IPS-15b (cell line): ENCODE measurements around the gene ZG16.
"Not testable (repeated sequence)": the region's sequence is repeated elsewhere in the genome, so short reads cannot be mapped to it uniquely, and the experiment has no call there.

Experiments used
- H3K27me3 ChIP-seq: one replicate; pipeline ENCODE4 v1.6.1; 2013; ENCODE audit warnings: low read length; ENCODE audit not compliant: control insufficient read depth, insufficient read depth
- H3K36me3 ChIP-seq: one replicate; pipeline ENCODE4 v1.6.1; 2013; ENCODE audit warnings: low read length; ENCODE audit not compliant: control insufficient read depth, insufficient read depth
- H3K4me1 ChIP-seq: one replicate; pipeline ENCODE4 v1.6.1; 2013; ENCODE audit warnings: mild to moderate bottlenecking, low read length; ENCODE audit not compliant: control insufficient read depth, insufficient read depth
- H3K4me3 ChIP-seq: one replicate; pipeline ENCODE4 v1.5.1; 2013; ENCODE audit warnings: low read depth, low read length
- H3K9ac ChIP-seq: one replicate; pipeline ENCODE4 v1.6.1; 2013; ENCODE audit warnings: low read depth, mild to moderate bottlenecking, low read length
- H3K9me3 ChIP-seq: one replicate; pipeline ENCODE4 v1.6.1; 2013; ENCODE audit warnings: mild to moderate bottlenecking, low read length; ENCODE audit not compliant: control insufficient read depth, insufficient read depth

Gene ZG16

GRCh38 chr16:29757086-29757485, 21.0 kb upstream of the ZG16 start:
- H3K9ac ChIP-seq, H3K4me3 ChIP-seq, H3K27me3 ChIP-seq: not testable (repeated sequence)

GRCh38 chr16:29757950-29758466, 20.0 kb upstream of the ZG16 start:
- no peak overlapping the region for H3K9ac ChIP-seq
- H3K9me3 ChIP-seq = no peaks in the 10 kb centered on the region
- no peaks in the 10 kb centered on the region for H3K36me3 ChIP-seq
- H3K4me3 ChIP-seq = no peak overlapping the region
- no peaks in the 10 kb centered on the region for H3K27me3 ChIP-seq
- no peaks in the 10 kb centered on the region for H3K4me1 ChIP-seq

More at GRCh38 chr16:29757086-29757485, 21.0 kb upstream of the ZG16 start:
- not testable (repeated sequence) for H3K4me1 ChIP-seq, H3K9me3 ChIP-seq, H3K36me3 ChIP-seq

GRCh38 chr16:29760567-29761279, 17.3 kb upstream of the ZG16 start:
- no peaks in the 10 kb centered on the region for H3K27me3 ChIP-seq

GRCh38 chr16:29761280-29761651, 16.8 kb upstream of the ZG16 start:
- not testable (repeated sequence) for H3K4me3 ChIP-seq, H3K9ac ChIP-seq, H3K4me1 ChIP-seq, H3K36me3 ChIP-seq, H3K9me3 ChIP-seq, H3K27me3 ChIP-seq

More at GRCh38 chr16:29760567-29761279, 17.3 kb upstream of the ZG16 start:
- Histone ChIP-seq H3K4me3 (no peak overlapping the region), H3K9me3 (no peaks in the 10 kb centered on the region), H3K9ac (no peak overlapping the region), H3K4me1 (no peaks in the 10 kb centered on the region), H3K36me3 (no peaks in the 10 kb centered on the region)

- H3K4me3 ChIP-seq = no peak overlapping the region
- no peaks in the 10 kb centered on the region for H3K9me3 ChIP-seq
- H3K4me1 ChIP-seq = no peaks in the 10 kb centered on the region
- no peak overlapping the region for H3K9ac ChIP-seq
- no peaks in the 10 kb centered on the region for H3K36me3 ChIP-seq
- H3K27me3 ChIP-seq = no peaks in the 10 kb centered on the region
Observed at GRCh38 chr16:29761882-29762281, 16.2 kb upstream of the ZG16 start.

GRCh38 chr16:29763326-29763725, 14.7 kb upstream of the ZG16 start:
- Histone ChIP-seq H3K27me3 (no peaks in the 10 kb centered on the region), H3K9ac (no peak overlapping the region), H3K4me1 (no peaks in the 10 kb centered on the region), H3K4me3 (no peak overlapping the region), H3K36me3 (no peaks in the 10 kb centered on the region), H3K9me3 (no peaks in the 10 kb centered on the region)

GRCh38 chr16:29765167-29766032, 12.7 kb upstream of the ZG16 start:
- Histone ChIP-seq H3K36me3 (no peaks in the 10 kb centered on the region), H3K9me3 (no peaks in the 10 kb centered on the region), H3K27me3 (no peaks in the 10 kb centered on the region), H3K4me1 (no peaks in the 10 kb centered on the region), H3K9ac (no peak overlapping the region), H3K4me3 (no peak overlapping the region)

GRCh38 chr16:29766571-29766970, 11.5 kb upstream of the ZG16 start:
- H3K9me3 ChIP-seq = no peaks in the 10 kb centered on the region

GRCh38 chr16:29767062-29767461, 11.0 kb upstream of the ZG16 start:
- Histone ChIP-seq H3K27me3 (no peaks in the 10 kb centered on the region), H3K9ac (no peak overlapping the region), H3K9me3 (no peaks in the 10 kb centered on the region), H3K4me1 (no peaks in the 10 kb centered on the region), H3K36me3 (no peaks in the 10 kb centered on the region), H3K4me3 (no peak overlapping the region)

More at GRCh38 chr16:29766571-29766970, 11.5 kb upstream of the ZG16 start:
- Histone ChIP-seq H3K36me3 (no peaks in the 10 kb centered on the region), H3K9ac (no peak overlapping the region), H3K4me3 (no peak overlapping the region), H3K4me1 (no peaks in the 10 kb centered on the region), H3K27me3 (no peaks in the 10 kb centered on the region)

- Histone ChIP-seq H3K9me3 (no peaks in the 10 kb centered on the region), H3K4me3 (no peak overlapping the region), H3K27me3 (no peaks in the 10 kb centered on the region), H3K4me1 (no peaks in the 10 kb centered on the region), H3K36me3 (no peaks in the 10 kb centered on the region), H3K9ac (no peak overlapping the region)
Observed at GRCh38 chr16:29769507-29769906, 8.5 kb upstream of the ZG16 start.

GRCh38 chr16:29770250-29770929, 7.7 kb upstream of the ZG16 start:
- Histone ChIP-seq H3K4me1 (no peaks in the 10 kb centered on the region), H3K9me3 (no peaks in the 10 kb centered on the region), H3K36me3 (no peaks in the 10 kb centered on the region), H3K27me3 (no peaks in the 10 kb centered on the region), H3K4me3 (no peak overlapping the region), H3K9ac (no peak overlapping the region)
